ENCODE results near the gene KIAA0232.

DNA sequence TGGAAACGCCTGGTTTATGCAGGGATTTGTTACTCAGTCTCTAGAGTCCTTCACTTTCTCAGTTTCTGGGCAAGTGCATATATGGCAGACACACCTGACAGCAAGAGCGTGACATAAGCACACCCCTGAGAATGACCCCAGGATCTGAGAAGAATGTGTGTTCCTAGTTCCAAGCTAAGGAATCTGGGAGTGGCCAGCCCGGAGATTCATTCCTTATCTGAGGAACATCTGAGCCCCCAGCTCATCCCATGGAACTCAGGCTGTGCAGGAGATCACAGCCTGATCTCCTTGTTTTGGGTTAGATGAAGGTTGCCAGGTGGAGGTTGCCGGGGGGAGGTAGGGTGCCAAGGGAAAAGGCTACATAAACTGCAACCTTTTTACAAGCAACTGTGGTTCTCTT is 23.8 kb upstream of the KIAA0232 start:
- TF ChIP-seq, protein P1, sequence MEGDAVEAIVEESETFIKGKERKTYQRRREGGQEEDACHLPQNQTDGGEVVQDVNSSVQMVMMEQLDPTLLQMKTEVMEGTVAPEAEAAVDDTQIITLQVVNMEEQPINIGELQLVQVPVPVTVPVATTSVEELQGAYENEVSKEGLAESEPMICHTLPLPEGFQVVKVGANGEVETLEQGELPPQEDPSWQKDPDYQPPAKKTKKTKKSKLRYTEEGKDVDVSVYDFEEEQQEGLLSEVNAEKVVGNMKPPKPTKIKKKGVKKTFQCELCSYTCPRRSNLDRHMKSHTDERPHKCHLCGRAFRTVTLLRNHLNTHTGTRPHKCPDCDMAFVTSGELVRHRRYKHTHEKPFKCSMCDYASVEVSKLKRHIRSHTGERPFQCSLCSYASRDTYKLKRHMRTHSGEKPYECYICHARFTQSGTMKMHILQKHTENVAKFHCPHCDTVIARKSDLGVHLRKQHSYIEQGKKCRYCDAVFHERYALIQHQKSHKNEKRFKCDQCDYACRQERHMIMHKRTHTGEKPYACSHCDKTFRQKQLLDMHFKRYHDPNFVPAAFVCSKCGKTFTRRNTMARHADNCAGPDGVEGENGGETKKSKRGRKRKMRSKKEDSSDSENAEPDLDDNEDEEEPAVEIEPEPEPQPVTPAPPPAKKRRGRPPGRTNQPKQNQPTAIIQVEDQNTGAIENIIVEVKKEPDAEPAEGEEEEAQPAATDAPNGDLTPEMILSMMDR (IDR thresholded peaks at IDR 0.05), result no peak
- TF ChIP-seq POLR2A (IDR thresholded peaks at IDR 0.05), result no peak
